GM12878 (cell line): ENCODE measurements around the gene PVALEF. TPM values are rescaled to one million over a fixed set of nuclear protein-coding genes. Genes with fewer than 3 reads are reported as not detected.

Source experiments
- ATAC-seq: fragments of 200-7000 bp; cut with Tn5 transposase; 3 replicates; pipeline ENCODE4 v1.9.1; 2020; ENCODE audit warnings: mild to moderate bottlenecking, moderate library complexity
- BruUV-seq: library from RNA; stranded (reverse); fragments of 400-500 nt; replicated peaks from 2 replicates; lab custom pipeline; 2021; lab: Mats Ljungman, UMichigan
- CTCF ChIA-PET: fragments of 300-600 bp; sonication (Branson Sonifier 250); formaldehyde crosslinking; extraction: SDS; loops from one replicate; lab custom pipeline; 2021; ENCODE audit warnings: inconsistent platforms; lab: Yijun Ruan, JAX
- POLR2A ChIA-PET: fragments of 350-600 bp; formaldehyde crosslinking; extraction: SDS; loops from one replicate; lab custom pipeline; 2021; ENCODE audit warnings: inconsistent platforms; lab: Charles Lee
- RAD21 ChIA-PET: fragments of 300-600 bp; sonication (Branson Sonifier 250); formaldehyde crosslinking; loops from one replicate; lab custom pipeline; 2023; ENCODE audit warnings: antibody characterized with exemption; ENCODE audit not compliant: unreplicated experiment; lab: Charles Lee
- SMC1A ChIA-PET: fragments of 300-600 bp; sonication (Branson Sonifier 250); formaldehyde crosslinking; loops from one replicate; lab custom pipeline; 2023; ENCODE audit not compliant: unreplicated experiment, uncharacterized antibody; lab: Charles Lee
- DNase-seq: peaks from one replicate; pipeline ENCODE4 v3.0.0-alpha.2; 2011; ENCODE audit warnings: low read depth, low spot score
- FAIRE-seq: peaks from 3 replicates; lab custom pipeline; 2011; peaks lifted over from hg19 to GRCh38; lab: Jason Lieb, UNC
- H2AFZ ChIP-seq: 2 replicates; pipeline ENCODE4 v1.6.0; 2011; ENCODE audit warnings: low read depth, low read length, control low read depth; ENCODE audit not compliant: control insufficient read depth
- H3K27ac ChIP-seq: 2 replicates; pipeline ENCODE4 v1.5.1; 2011; ENCODE audit warnings: control low read depth; ENCODE audit not compliant: control insufficient read depth, insufficient read depth
- H3K27me3 ChIP-seq, 2 experiments: replicated peaks in 1 of 2; 2 replicates each; pipeline versions ENCODE4 v1.6.0 to v1.6.1; 2011; ENCODE audit warnings: low read length in 1 of 2; ENCODE audit not compliant: control insufficient read depth in 2 of 2, insufficient read depth in 2 of 2
- H3K36me3 ChIP-seq, 2 experiments: 2 replicates each; pipeline ENCODE4 v1.5.1; 2011; ENCODE audit warnings: low read length in 1 of 2; ENCODE audit not compliant: control insufficient read depth in 2 of 2, insufficient read depth in 2 of 2
- H3K4me1 ChIP-seq: 2 replicates; pipeline ENCODE4 v1.6.1; 2011; ENCODE audit warnings: mild to moderate bottlenecking, low read length, moderate library complexity, mixed read lengths; ENCODE audit not compliant: control insufficient read depth, insufficient read depth
- H3K4me2 ChIP-seq: 2 replicates; pipeline ENCODE4 v1.6.0; 2011; ENCODE audit warnings: control low read depth; ENCODE audit not compliant: control insufficient read depth, insufficient read depth
- H3K4me3 ChIP-seq: fragments of 200-600 bp; sonication (generic); 2 replicates; pipeline ENCODE4 v1.5.1; 2016
- H3K79me2 ChIP-seq: 2 replicates; pipeline ENCODE4 v1.6.0; 2011; ENCODE audit warnings: low read length; ENCODE audit not compliant: control insufficient read depth, insufficient read depth
- H3K9ac ChIP-seq: 2 replicates; pipeline ENCODE4 v1.8.0; 2011; ENCODE audit warnings: low read length, control low read depth, mixed read lengths; ENCODE audit not compliant: control insufficient read depth, insufficient read depth
- H3K9me3 ChIP-seq: replicated peaks from 3 replicates; pipeline ENCODE4 v1.5.1; 2011; ENCODE audit warnings: mild to moderate bottlenecking, low read length; ENCODE audit not compliant: control insufficient read depth, insufficient read depth
- H4K20me1 ChIP-seq: 2 replicates; pipeline ENCODE4 v1.6.0; 2011; ENCODE audit not compliant: control insufficient read depth, insufficient read depth
- CBX5 ChIP-seq: sonication (generic); IDR thresholded peaks from 2 replicates; pipeline ENCODE4 v1.6.1; 2016; ENCODE audit warnings: low read depth, moderate library complexity, mild to moderate bottlenecking, inconsistent platforms
- CHD2 ChIP-seq: IDR thresholded peaks from 2 replicates; pipeline ENCODE4 v1.6.1; 2011; ENCODE audit warnings: low read depth, low read length, improper control_type of control experiment, borderline replicate concordance
- CHD4 ChIP-seq: fragments of 200-600 bp; sonication (generic); IDR thresholded peaks from 2 replicates; pipeline ENCODE4 v1.6.1; 2016; ENCODE audit warnings: mild to moderate bottlenecking
- FOS ChIP-seq: IDR thresholded peaks from 3 replicates; pipeline ENCODE4 v1.6.1; 2011; ENCODE audit warnings: borderline replicate concordance; ENCODE audit not compliant: insufficient read length; ENCODE audit errors: extremely low read depth
- GATAD2B ChIP-seq: fragments of 450-650 bp; conservative IDR thresholded peaks from 2 replicates; pipeline ENCODE4 v1.6.1; 2017; ENCODE audit warnings: low read depth, mild to moderate bottlenecking, moderate library complexity
- HDAC6 ChIP-seq: fragments of 200-600 bp; sonication (generic); IDR thresholded peaks from one replicate; pipeline ENCODE4 v1.8.0; 2017; ENCODE audit warnings: antibody characterized with exemption; ENCODE audit not compliant: unreplicated experiment
- NFYA ChIP-seq: IDR thresholded peaks from 2 replicates; pipeline ENCODE4 v1.6.1; 2011; ENCODE audit warnings: low read depth, mild to moderate bottlenecking, low read length, improper control_type of control experiment, borderline replicate concordance
- PML ChIP-seq: IDR thresholded peaks from 2 replicates; pipeline ENCODE4 v1.6.1; 2012; ENCODE audit warnings: low read length, inconsistent platforms
- RCOR1 ChIP-seq: conservative IDR thresholded peaks from 2 replicates; pipeline ENCODE4 v1.6.1; 2012; ENCODE audit warnings: low read depth, low read length, improper control_type of control experiment
- SMARCA5 ChIP-seq: fragments of 450-650 bp; IDR thresholded peaks from 2 replicates; pipeline ENCODE4 v1.6.1; 2017; ENCODE audit warnings: mild to moderate bottlenecking
- SP1 ChIP-seq: IDR thresholded peaks from one replicate; pipeline ENCODE4 v1.6.1; 2011; ENCODE audit warnings: low read depth, low read length
- SREBF2 ChIP-seq: IDR thresholded peaks from 2 replicates; pipeline ENCODE4 v1.6.1; 2012; ENCODE audit warnings: mild to moderate bottlenecking, low read length
- STAT3 ChIP-seq: IDR thresholded peaks from 2 replicates; pipeline ENCODE4 v1.6.1; 2011; ENCODE audit warnings: low read depth, low read length, improper control_type of control experiment
- TBL1XR1 ChIP-seq: IDR thresholded peaks from 2 replicates; pipeline ENCODE4 v1.6.1; 2012; ENCODE audit warnings: low read depth, low read length, improper control_type of control experiment
- TCF12 ChIP-seq: IDR thresholded peaks from 2 replicates; pipeline ENCODE4 v1.6.1; 2011; ENCODE audit warnings: low read depth, mild to moderate bottlenecking, low read length
- USF1 ChIP-seq: IDR thresholded peaks from 2 replicates; pipeline ENCODE4 v1.6.1; 2011; ENCODE audit warnings: borderline replicate concordance, low read depth, mild to moderate bottlenecking, moderate library complexity, mixed read lengths, low read length; ENCODE audit not compliant: insufficient read depth; ENCODE audit errors: extremely low read length
- ZNF217 ChIP-seq: fragments of 450-650 bp; IDR thresholded peaks from 2 replicates; pipeline ENCODE4 v1.6.1; 2017; ENCODE audit warnings: antibody characterized with exemption, mild to moderate bottlenecking
- ZSCAN29 ChIP-seq: fragments of 450-650 bp; IDR thresholded peaks from 2 replicates; pipeline ENCODE4 v1.6.1; 2017; ENCODE audit warnings: mild to moderate bottlenecking, moderate library complexity
- ZZZ3 ChIP-seq: IDR thresholded peaks from 2 replicates; pipeline ENCODE4 v1.6.1; 2011; ENCODE audit warnings: low read depth; ENCODE audit not compliant: control insufficient read depth, insufficient read length
- WGBS: methylation state at CpG from one replicate; pipeline ENCODE4 v1.1.6; 2016; ENCODE audit warnings: low lambda C conversion rate; ENCODE audit not compliant: insufficient replicate concordance, insufficient coverage; ENCODE audit errors: missing lambda C conversion rate; 5-methylcytosine and 5-hydroxymethylcytosine counted together
- in situ Hi-C: fragments of 300-500 bp; cut with MboI; formaldehyde crosslinking; loops from 9 replicates; pipeline ENCODE4 v1.14.3; 2018; ENCODE audit warnings: mixed read lengths
- intact Hi-C: fragments of 100-400 bp; cut with micrococcal nuclease; formaldehyde crosslinking; loops from one replicate; pipeline ENCODE4 v1.14.2; 2022; ENCODE audit not compliant: unreplicated experiment
- polyA plus RNA-seq, 11 experiments: library from polyadenylated mRNA; depleted of rRNA in 4 of 11; unstranded in 6 of 11; stranded (reverse) in 5 of 11; fragments of >200 nt; fragmentation: Nextera tagmentation in 4 of 11; fragmentation: Illumina TruSeq in 1 of 11; extraction: Ambion mirVana in 4 of 11; extraction: Trizol in 1 of 11; gene quantifications; 1 replicate in 1 of 11; 2 replicates in 10 of 11; pipeline versions ENCODE4 v1.2.1 to v1.2.3, GENCODE V29; 2011 to 2016; ENCODE audit warnings: inconsistent platforms in 2 of 11, missing spikeins in 2 of 11, low read depth in 1 of 11
- total RNA-seq, 4 experiments: library from RNA; depleted of rRNA in 3 of 4; stranded (reverse); fragments of >200 nt in 3 of 4; fragmentation: Illumina TruSeq in 1 of 4; extraction: Trizol in 1 of 4; gene quantifications; 2 replicates each; pipeline versions ENCODE4 v1.2.1 to v1.2.3, GENCODE V29; 2013 to 2021
- TF ChIP-seq, protein P1 (sequence below): IDR thresholded peaks from 2 replicates; pipeline ENCODE4 v1.6.1; 2012; ENCODE audit warnings: low read depth, low read length, improper control_type of control experiment

Gene PVALEF
- total and polyA plus RNA-seq, 10 of the 15 experiments (the other 5 are each of a cell fraction or from before 2014, with no cell fraction given), result not detected

DNA sequence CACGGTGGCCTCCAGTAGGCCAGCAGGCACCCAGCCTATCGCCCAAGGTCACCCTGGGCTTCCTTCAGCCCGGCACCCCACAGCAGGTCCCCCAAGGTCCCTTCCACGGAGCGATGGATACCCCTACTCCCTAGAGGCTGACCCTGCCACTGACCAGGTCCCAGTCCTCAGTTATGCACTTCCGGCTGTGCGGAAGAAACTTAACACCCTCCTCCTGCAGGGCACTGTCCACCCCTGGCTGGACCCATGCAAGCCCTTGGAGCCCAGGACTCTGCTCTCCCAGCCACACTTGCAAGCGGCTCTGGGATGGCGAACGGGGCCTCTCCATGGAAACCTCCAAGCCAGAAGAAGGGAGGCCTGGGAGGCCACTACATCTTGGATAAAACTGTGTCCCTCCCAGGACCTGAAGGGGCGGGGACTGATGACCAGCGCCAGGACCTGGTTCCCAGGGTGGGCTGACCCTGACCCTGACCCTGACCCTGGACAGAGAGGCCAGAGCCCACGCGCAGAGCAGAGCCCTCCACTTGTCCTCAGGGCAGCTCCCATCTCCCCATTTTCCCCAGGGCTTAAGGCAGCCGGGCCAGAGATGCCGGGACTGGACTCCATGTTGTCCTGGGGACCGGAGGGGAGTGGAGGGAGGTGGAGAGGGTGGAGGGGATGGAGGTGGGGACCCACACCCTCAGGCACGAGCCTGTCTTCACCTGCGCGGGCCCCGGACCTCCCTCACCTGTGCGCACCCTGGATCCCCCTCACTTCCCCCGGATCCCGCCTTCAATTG is 56.7 kb downstream of the PVALEF start:
- intact Hi-C loops, result no loop called here

More for the DNA sequence above, 56.7 kb downstream of the PVALEF start:
- H3K27ac ChIP-seq, result peak overlapping the region; percentile 43; the same call in 1 of the 2 replicates
- peaks cover 9% of the 10 kb centered on the region for H3K4me1 ChIP-seq
- H2AFZ ChIP-seq, result peak overlapping the region; percentile 18
- peaks cover 3% of the 10 kb centered on the region for H3K79me2 ChIP-seq
- WGBS, result 38% methylated on average over 16 of the region's 24 CpGs
- DNase-seq (no peak), FAIRE-seq (no peak)
- POLR2A ChIA-PET, result interaction anchor here (1.3 kb wide), 2 partner anchors 17 to 73 kb away, joined by 8 to 18 read pairs; partner anchors contain the start of genes NDUFAF8, SLC38A10 and TEPSIN
- TF ChIP-seq, protein P1, sequence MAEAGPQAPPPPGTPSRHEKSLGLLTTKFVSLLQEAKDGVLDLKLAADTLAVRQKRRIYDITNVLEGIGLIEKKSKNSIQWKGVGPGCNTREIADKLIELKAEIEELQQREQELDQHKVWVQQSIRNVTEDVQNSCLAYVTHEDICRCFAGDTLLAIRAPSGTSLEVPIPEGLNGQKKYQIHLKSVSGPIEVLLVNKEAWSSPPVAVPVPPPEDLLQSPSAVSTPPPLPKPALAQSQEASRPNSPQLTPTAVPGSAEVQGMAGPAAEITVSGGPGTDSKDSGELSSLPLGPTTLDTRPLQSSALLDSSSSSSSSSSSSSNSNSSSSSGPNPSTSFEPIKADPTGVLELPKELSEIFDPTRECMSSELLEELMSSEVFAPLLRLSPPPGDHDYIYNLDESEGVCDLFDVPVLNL, result no peak
- TF ChIP-seq FOS, result no peak
- TF ChIP-seq GATAD2B, result no peak
- no peak for TF ChIP-seq CHD2
- TF ChIP-seq ZZZ3, result no peak
- TF ChIP-seq CBX5, result no peak
- TF ChIP-seq SP1, result no peak
- TF ChIP-seq SMARCA5, result no peak
- TF ChIP-seq USF1, result no peak
- no peak for TF ChIP-seq STAT3
- no peak for TF ChIP-seq ZSCAN29
- no peak for TF ChIP-seq PML
- TF ChIP-seq TBL1XR1, result no peak
- no peak for TF ChIP-seq NFYA
- no peak for TF ChIP-seq CHD4
- no peak for TF ChIP-seq RCOR1
- no peak for TF ChIP-seq ZNF217
- TF ChIP-seq TCF12, result no peak
- no peak for TF ChIP-seq SREBF2
- TF ChIP-seq HDAC6, result no peak
- TF ChIP-seq, all 136 proteins: peak for 0
- CTCF ChIA-PET, result interaction anchor here (0.7 to 1.3 kb wide), 5 partner anchors 11 to 70 kb away, joined by 3 to 4 read pairs (median 3); partner anchors contain the start of genes NDUFAF8 and TEPSIN
- SMC1A ChIA-PET, result interaction anchor here (0.6 to 1.1 kb wide), 3 partner anchors 10 to 263 kb away, joined by 3 read pairs; no protein-coding TSS in a partner anchor
- H3K27me3 ChIP-seq, result no peaks in the 10 kb centered on the region
- H4K20me1 ChIP-seq, result no peaks in the 10 kb centered on the region
- BruUV-seq, result no TSS peak
- RAD21 ChIA-PET, result interaction anchor here (0.9 to 1.2 kb wide), 2 partner anchors 18 to 293 kb away, joined by 3 to 18 read pairs; partner anchors contain the start of genes NDUFAF8 and TEPSIN
- H3K36me3 ChIP-seq, result no peaks in the 10 kb centered on the region
- no peaks in the 10 kb centered on the region for H3K9me3 ChIP-seq
- in situ Hi-C loops, result no loop called here
- peak overlapping the region; percentile 93 for H3K4me2 ChIP-seq
- peak overlapping the region; percentile 62 for H3K9ac ChIP-seq
- peak; percentile 2 for ATAC-seq
- peak overlapping the region; percentile 96 for H3K4me3 ChIP-seq
